MCF 10A (cell line): ENCODE measurements around the gene NKTR. TPM values are rescaled to one million over a fixed set of nuclear protein-coding genes. Genes with fewer than 3 reads are reported as not detected.

ENCODE experiments used
- BruUV-seq: library from RNA; stranded (reverse); fragments of 400-500 nt; replicated peaks from 2 replicates; lab custom pipeline; 2021; lab: Mats Ljungman, UMichigan
- CTCF ChIA-PET: fragments of 300-600 bp; sonication (Branson Sonifier 250); formaldehyde crosslinking; extraction: SDS; loops from one replicate; lab custom pipeline; 2021; ENCODE audit warnings: antibody characterized with exemption, inconsistent platforms; lab: Yijun Ruan, JAX
- POLR2A ChIA-PET: fragments of 300-600, 350-650 bp; sonication (Branson Sonifier 250); formaldehyde crosslinking; extraction: SDS; loops from one replicate; lab custom pipeline; 2020; ENCODE audit warnings: antibody characterized with exemption, inconsistent platforms; lab: Yijun Ruan, JAX
- DNase-seq: peaks from one replicate; pipeline ENCODE4 v3.0.0-alpha.2; 2018; ENCODE audit not compliant: unreplicated experiment
- H3K27ac Mint-ChIP-seq: one replicate; pipeline ENCODE4 v1.8.0; 2022; ENCODE audit warnings: mild to moderate bottlenecking, low read depth, mixed read lengths; ENCODE audit not compliant: unreplicated experiment
- H3K27me3 Mint-ChIP-seq: one replicate; pipeline ENCODE4 v1.8.0; 2022; ENCODE audit warnings: mixed read lengths; ENCODE audit not compliant: insufficient read depth, unreplicated experiment
- H3K36me3 Mint-ChIP-seq: one replicate; pipeline ENCODE4 v1.8.0; 2022; ENCODE audit warnings: mild to moderate bottlenecking, moderate library complexity, mixed read lengths; ENCODE audit not compliant: insufficient read depth, unreplicated experiment
- H3K4me1 Mint-ChIP-seq: one replicate; pipeline ENCODE4 v1.8.0; 2022; ENCODE audit warnings: mixed read lengths; ENCODE audit not compliant: insufficient read depth, unreplicated experiment
- H3K4me3 Mint-ChIP-seq: one replicate; pipeline ENCODE4 v1.8.0; 2022; ENCODE audit warnings: mild to moderate bottlenecking, moderate library complexity, mixed read lengths; ENCODE audit not compliant: unreplicated experiment
- H3K9me3 Mint-ChIP-seq: one replicate; pipeline ENCODE4 v1.8.0; 2022; ENCODE audit warnings: mixed read lengths; ENCODE audit not compliant: unreplicated experiment
- intact Hi-C: fragments of 100-400 bp; cut with micrococcal nuclease; formaldehyde crosslinking; loops from 2 replicates; pipeline ENCODE4 v1.14.1; 2022
- total RNA-seq: library from RNA; stranded (reverse); gene quantifications from 2 replicates; pipeline ENCODE4 v1.2.3, GENCODE V29; 2022
- TF ChIP-seq, protein P1 (sequence below): fragments of 200-600 bp; IDR thresholded peaks from one replicate; pipeline ENCODE4 v1.8.0; 2022; ENCODE audit warnings: antibody characterized with exemption, mild to moderate bottlenecking; ENCODE audit not compliant: unreplicated experiment

The NKTR gene
- total RNA-seq, 1 experiment from 2014 or later, result 63.5 TPM

DNA sequence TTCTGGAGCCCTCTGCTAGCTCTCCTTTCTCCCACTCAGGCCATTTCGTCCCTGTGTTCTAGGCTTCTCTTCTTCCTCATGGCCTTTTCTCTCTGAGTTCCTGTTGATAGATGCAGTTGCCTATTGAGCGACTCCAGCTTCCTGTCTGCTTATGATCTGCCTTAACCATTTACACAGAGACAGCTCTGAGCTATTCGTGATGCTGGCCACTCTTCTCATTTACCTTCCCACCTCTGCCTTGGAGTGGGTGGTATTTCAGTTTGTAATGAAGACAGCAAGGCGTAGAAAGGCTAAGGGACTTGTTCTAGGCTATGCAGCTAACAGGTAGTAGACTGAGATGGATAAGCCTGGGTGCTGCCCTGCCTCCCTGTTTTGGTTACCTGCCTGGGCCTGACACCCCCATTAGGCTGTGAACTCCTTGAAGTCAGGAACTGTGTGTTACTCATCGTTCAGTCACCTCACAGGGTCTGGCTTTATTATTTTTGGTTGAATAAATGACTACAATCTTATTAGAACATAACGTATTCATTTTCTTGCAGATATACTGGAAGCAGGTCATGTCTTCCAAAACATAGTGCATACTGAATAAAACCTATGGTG, 40.4 kb downstream of the NKTR start:
- DNase-seq, result no peak
- BruUV-seq, result no TSS peak
- TF ChIP-seq, protein P1, sequence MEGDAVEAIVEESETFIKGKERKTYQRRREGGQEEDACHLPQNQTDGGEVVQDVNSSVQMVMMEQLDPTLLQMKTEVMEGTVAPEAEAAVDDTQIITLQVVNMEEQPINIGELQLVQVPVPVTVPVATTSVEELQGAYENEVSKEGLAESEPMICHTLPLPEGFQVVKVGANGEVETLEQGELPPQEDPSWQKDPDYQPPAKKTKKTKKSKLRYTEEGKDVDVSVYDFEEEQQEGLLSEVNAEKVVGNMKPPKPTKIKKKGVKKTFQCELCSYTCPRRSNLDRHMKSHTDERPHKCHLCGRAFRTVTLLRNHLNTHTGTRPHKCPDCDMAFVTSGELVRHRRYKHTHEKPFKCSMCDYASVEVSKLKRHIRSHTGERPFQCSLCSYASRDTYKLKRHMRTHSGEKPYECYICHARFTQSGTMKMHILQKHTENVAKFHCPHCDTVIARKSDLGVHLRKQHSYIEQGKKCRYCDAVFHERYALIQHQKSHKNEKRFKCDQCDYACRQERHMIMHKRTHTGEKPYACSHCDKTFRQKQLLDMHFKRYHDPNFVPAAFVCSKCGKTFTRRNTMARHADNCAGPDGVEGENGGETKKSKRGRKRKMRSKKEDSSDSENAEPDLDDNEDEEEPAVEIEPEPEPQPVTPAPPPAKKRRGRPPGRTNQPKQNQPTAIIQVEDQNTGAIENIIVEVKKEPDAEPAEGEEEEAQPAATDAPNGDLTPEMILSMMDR, result no peak
- Mint-ChIP-seq H3K27ac (peak overlapping the region; percentile 60), H3K4me1 (no peaks in the 10 kb centered on the region), H3K36me3 (no peaks in the 10 kb centered on the region), H3K4me3 (no peak overlapping the region), H3K27me3 (no peaks in the 10 kb centered on the region), H3K9me3 (no peaks in the 10 kb centered on the region)
- ChIA-PET POLR2A (no interaction called here), CTCF (interaction anchor here (0.6 to 1.0 kb wide), 2 partner anchors 11 to 24 kb away, joined by 3 to 4 read pairs; no protein-coding TSS in a partner anchor)
- intact Hi-C loops, result no loop called here

DNA sequence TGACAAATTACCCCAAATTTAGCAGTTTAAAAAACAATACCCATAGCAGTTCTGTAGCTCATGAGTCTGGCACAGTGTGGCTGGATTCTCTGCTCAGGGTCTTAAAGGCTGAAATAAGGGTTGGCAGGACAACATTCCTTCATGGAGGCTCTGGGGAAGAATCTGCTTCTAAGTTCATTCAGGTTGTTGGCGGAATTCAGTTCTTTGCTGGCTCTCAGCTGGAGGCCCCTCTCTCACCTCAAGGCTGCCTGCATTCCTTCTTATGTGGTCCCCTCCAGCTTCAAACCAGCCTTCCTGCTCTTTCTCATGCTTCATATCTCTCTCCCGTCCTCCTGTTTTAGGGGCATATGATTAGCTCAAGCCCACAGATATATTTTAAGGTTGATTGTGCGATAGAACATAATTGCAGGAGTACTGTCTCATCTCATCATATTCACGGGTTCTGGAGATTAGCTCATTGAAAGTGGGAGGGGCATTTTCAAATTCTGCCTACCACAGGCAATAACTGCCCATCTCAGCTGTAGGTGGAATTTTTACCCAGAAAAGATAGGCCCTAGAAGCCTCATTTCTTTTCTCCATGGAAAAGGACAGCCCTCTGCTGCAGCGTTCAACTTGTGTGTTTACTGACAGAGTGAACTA, 47.5 kb downstream of the NKTR start:
- Mint-ChIP-seq H3K4me3 (no peak overlapping the region), H3K4me1 (peaks cover 27% of the 10 kb centered on the region), H3K27me3 (no peaks in the 10 kb centered on the region), H3K36me3 (peaks cover 16% of the 10 kb centered on the region), H3K27ac (peak overlapping the region; percentile 6), H3K9me3 (no peaks in the 10 kb centered on the region)
- CTCF ChIA-PET, result interaction anchor here (0.5 to 1.7 kb wide), 6 partner anchors 34 to 146 kb away, joined by 3 to 7 read pairs (median 4); no protein-coding TSS in a partner anchor
- POLR2A ChIA-PET, result interaction anchor here (0.7 to 1.2 kb wide), 5 partner anchors 8 to 50 kb away, joined by 3 to 4 read pairs (median 3); no protein-coding TSS in a partner anchor
- intact Hi-C loops, result no loop called here
- no peak for DNase-seq
- TF ChIP-seq, protein P1, result no peak
- BruUV-seq, result TSS peak; percentile 3

DNA sequence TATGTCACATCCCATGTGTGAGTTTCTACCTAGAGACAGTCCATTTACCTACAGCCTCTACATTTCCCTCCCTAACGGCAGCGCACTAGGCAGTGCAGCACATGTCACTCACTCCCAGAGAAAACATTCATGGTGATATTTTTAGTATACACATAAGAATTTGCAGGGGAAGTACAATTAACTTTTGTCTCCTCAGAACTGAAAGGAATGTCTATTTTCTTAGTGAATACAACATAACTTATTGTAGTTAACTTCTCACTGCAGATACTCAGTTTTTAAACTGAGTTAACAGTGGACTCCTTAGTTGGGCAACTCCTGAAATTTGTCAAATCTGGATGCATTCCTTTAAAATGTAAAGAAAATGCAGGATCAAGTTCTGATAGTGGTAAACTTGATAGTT, 48.5 kb downstream of the NKTR start:
- H3K4me1 Mint-ChIP-seq, result peaks cover 32% of the 10 kb centered on the region
- peaks cover 16% of the 10 kb centered on the region for H3K36me3 Mint-ChIP-seq
- intact Hi-C loops, result no loop called here
- BruUV-seq, result no TSS peak
- no peak overlapping the region for H3K4me3 Mint-ChIP-seq
- no peaks in the 10 kb centered on the region for H3K9me3 Mint-ChIP-seq
- no peak overlapping the region for H3K27ac Mint-ChIP-seq
- POLR2A ChIA-PET, result interaction anchor here (1.0 kb wide), 1 partner anchor 15 kb away, joined by 4 read pairs; no protein-coding TSS in a partner anchor
- CTCF ChIA-PET, result interaction anchor here (0.6 to 1.7 kb wide), 3 partner anchors 109 to 191 kb away, joined by 3 read pairs; no protein-coding TSS in a partner anchor
- TF ChIP-seq, protein P1, result no peak
- DNase-seq, result no peak
- H3K27me3 Mint-ChIP-seq, result no peaks in the 10 kb centered on the region

DNA sequence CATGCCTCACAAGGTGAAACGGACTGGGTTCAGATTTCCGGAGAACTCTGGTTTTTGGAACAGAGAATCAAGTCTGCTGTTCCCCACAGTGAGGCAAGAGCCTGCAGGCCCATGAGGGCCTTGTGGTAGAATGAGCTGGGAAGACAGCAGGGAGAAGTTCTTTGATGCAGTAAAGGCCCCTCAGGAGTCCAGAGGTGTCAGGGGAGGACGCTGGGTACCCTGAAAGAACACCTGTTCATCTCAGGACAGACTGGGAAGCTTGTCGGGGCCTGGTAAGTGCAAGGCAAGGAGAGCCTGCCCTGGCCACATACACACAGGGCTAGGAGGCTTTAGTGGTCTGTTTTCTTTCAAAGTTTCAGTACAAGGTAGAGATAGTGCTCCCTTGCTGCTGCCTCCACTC, 49.3 kb downstream of the NKTR start:
- Mint-ChIP-seq H3K9me3 (no peaks in the 10 kb centered on the region), H3K4me3 (no peak overlapping the region), H3K4me1 (peaks cover 32% of the 10 kb centered on the region), H3K36me3 (peaks cover 16% of the 10 kb centered on the region), H3K27me3 (no peaks in the 10 kb centered on the region), H3K27ac (no peak overlapping the region)
- ChIA-PET POLR2A (interaction anchor here (0.7 to 1.4 kb wide), 2 partner anchors 58 to 68 kb away, joined by 3 read pairs; partner anchors contain the start of gene SEC22C), CTCF (interaction anchor here (1.3 kb wide), 1 partner anchor 67 kb away, joined by 3 read pairs; no protein-coding TSS in a partner anchor)
- no peak for DNase-seq
- TF ChIP-seq, protein P1, result no peak
- intact Hi-C loops, result loop anchor here (5.0 kb wide), 1 partner anchor 47 kb away; the partner anchor contains the start of gene NKTR
- no TSS peak for BruUV-seq
